ENCODE results near the gene PPEF1. TPM values are rescaled to one million over a fixed set of nuclear protein-coding genes. Genes with fewer than 3 reads are reported as not detected.

The PPEF1 gene
- total and polyA plus RNA-seq, 2 of the 4 experiments (the other 2 are of a cell fraction), result not detected

DNA sequence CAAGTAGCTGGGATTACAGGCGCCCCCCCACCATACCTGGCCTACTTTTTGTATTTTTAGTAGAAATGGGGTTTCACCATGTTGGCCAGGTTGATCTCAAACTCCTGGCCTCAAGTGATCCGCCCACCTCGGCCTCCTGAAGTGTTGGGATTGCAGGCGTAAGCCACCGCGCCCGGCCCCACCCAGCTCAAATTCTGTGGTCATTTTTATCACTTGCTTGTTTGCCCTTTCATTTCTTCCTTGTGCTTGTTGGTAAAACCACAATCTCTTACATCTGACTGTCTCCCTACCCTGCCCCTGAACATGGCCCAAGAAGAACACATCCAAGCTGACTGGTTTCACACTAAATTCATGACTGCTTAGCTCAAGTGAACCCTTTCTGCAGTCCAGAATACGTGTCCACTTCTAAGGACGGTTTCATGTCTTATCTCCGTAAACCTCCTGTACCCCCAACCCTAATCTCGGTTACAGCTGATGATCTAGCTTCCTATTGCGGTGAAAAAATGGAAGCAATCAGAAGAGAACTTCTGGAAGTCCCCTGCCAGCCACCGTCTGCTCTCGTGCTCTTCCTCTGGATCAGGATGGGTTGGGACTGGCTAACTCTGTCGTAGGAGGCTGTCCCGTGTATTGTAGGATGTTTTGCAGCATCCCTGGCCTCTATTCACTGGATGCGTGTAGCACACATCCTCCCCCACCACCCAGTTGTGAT is 30.1 kb upstream of the PPEF1 start:
- no peaks in the 10 kb centered on the region; the same call in 1 of the 2 replicates for H3K9me3 ChIP-seq (ENCODE audit: control insufficient read depth, insufficient read depth, low read length)
- H4K8ac ChIP-seq (ENCODE audit: low read depth in 2 of 2, low read length in 2 of 2), result no peak overlapping the region
- H2BK20ac ChIP-seq (ENCODE audit: low read depth, low read length), result no peak overlapping the region
- no peak overlapping the region for H3K4me3 ChIP-seq (ENCODE audit: insufficient read depth, low read depth, low read length)
- no peak overlapping the region for H4K91ac ChIP-seq (ENCODE audit: insufficient read depth, low read depth, low read length)
- H4K5ac ChIP-seq (ENCODE audit: low read depth, low read length), result no peak overlapping the region
- no peak overlapping the region for H2AK5ac ChIP-seq (ENCODE audit: low read depth, low read length)
- POLR2A ChIA-PET (ENCODE audit: unreplicated experiment), result no interaction called here
- H3K56ac ChIP-seq (ENCODE audit: extremely low read depth, insufficient read depth, low read length), result no peak overlapping the region
- H3K4me1 ChIP-seq (ENCODE audit: control insufficient read depth, insufficient read depth, low read length), result no peaks in the 10 kb centered on the region
- H2AFZ ChIP-seq (replicated peaks; ENCODE audit: low read length, poor library complexity), result no peak overlapping the region
- dilution Hi-C loops (cut with HindIII; ENCODE audit: low sequenced_read_pairs, unreplicated experiment), result no loop called here
- H3K23ac ChIP-seq (ENCODE audit: low read depth, low read length), result no peak overlapping the region
- TF ChIP-seq SMC3 (IDR thresholded peaks at IDR 0.05; ENCODE audit: low read depth, low read length), result no peak
- TF ChIP-seq, protein P1, sequence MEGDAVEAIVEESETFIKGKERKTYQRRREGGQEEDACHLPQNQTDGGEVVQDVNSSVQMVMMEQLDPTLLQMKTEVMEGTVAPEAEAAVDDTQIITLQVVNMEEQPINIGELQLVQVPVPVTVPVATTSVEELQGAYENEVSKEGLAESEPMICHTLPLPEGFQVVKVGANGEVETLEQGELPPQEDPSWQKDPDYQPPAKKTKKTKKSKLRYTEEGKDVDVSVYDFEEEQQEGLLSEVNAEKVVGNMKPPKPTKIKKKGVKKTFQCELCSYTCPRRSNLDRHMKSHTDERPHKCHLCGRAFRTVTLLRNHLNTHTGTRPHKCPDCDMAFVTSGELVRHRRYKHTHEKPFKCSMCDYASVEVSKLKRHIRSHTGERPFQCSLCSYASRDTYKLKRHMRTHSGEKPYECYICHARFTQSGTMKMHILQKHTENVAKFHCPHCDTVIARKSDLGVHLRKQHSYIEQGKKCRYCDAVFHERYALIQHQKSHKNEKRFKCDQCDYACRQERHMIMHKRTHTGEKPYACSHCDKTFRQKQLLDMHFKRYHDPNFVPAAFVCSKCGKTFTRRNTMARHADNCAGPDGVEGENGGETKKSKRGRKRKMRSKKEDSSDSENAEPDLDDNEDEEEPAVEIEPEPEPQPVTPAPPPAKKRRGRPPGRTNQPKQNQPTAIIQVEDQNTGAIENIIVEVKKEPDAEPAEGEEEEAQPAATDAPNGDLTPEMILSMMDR (conservative IDR thresholded peaks at IDR 0.05; ENCODE audit: low read depth, low read length), result no peak
- TF ChIP-seq BHLHE40 (IDR thresholded peaks at IDR 0.05; ENCODE audit: low read depth, low read length), result no peak
- TF ChIP-seq CEBPB (IDR thresholded peaks at IDR 0.05; ENCODE audit: low read depth, low read length), result no peak
- no peak for TF ChIP-seq RCOR1 (IDR thresholded peaks at IDR 0.05; ENCODE audit: insufficient replicate concordance, low read length)
- TF ChIP-seq RFX5 (IDR thresholded peaks at IDR 0.05; ENCODE audit: low read depth, low read length), result no peak
- no peak for TF ChIP-seq MXI1 (IDR thresholded peaks at IDR 0.05; ENCODE audit: borderline replicate concordance, low read depth, low read length)
- no peak for TF ChIP-seq NFE2L2 (IDR thresholded peaks at IDR 0.05; ENCODE audit: low read depth, low read length)
- no peak for TF ChIP-seq POLR2A (IDR thresholded peaks at IDR 0.05; ENCODE audit: low read depth, low read length)
- TF ChIP-seq RAD21 (IDR thresholded peaks at IDR 0.05; ENCODE audit: low read length), result no peak
- TF ChIP-seq, protein P2, sequence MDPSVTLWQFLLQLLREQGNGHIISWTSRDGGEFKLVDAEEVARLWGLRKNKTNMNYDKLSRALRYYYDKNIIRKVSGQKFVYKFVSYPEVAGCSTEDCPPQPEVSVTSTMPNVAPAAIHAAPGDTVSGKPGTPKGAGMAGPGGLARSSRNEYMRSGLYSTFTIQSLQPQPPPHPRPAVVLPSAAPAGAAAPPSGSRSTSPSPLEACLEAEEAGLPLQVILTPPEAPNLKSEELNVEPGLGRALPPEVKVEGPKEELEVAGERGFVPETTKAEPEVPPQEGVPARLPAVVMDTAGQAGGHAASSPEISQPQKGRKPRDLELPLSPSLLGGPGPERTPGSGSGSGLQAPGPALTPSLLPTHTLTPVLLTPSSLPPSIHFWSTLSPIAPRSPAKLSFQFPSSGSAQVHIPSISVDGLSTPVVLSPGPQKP (IDR thresholded peaks at IDR 0.05; ENCODE audit: borderline replicate concordance, low read depth, low read length), result no peak
- TF ChIP-seq, protein P3, sequence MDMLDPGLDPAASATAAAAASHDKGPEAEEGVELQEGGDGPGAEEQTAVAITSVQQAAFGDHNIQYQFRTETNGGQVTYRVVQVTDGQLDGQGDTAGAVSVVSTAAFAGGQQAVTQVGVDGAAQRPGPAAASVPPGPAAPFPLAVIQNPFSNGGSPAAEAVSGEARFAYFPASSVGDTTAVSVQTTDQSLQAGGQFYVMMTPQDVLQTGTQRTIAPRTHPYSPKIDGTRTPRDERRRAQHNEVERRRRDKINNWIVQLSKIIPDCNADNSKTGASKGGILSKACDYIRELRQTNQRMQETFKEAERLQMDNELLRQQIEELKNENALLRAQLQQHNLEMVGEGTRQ (IDR thresholded peaks at IDR 0.05; ENCODE audit: low read depth, low read length), result no peak
- BruUV-seq (replicated peaks), result no TSS peak
- intact Hi-C loops (cut with micrococcal nuclease), result loop anchor here (5.0 kb wide), 1 partner anchor 210 kb away; no protein-coding TSS in a partner anchor
- H3K9ac ChIP-seq (ENCODE audit: low read depth, low read length), result no peak overlapping the region
- H4K20me1 ChIP-seq (ENCODE audit: insufficient read depth, low read length), result no peaks in the 10 kb centered on the region
- ATAC-seq (ENCODE audit: low read depth) (no peak), DNase-seq (no peak)
- no peak overlapping the region for H3K14ac ChIP-seq (replicated peaks; ENCODE audit: low read depth, low read length)
- no peak overlapping the region for H2BK120ac ChIP-seq (ENCODE audit: low read depth, low read length)
- H3K4me2 ChIP-seq (ENCODE audit: low read depth, low read length), result no peak overlapping the region
- H2AK9ac ChIP-seq (replicated peaks; ENCODE audit: low read depth, low read length, poor library complexity), result no peak overlapping the region
- no peaks in the 10 kb centered on the region for H3K79me1 ChIP-seq (ENCODE audit: low read depth in 1 of 2, low read length in 2 of 2)
- no peaks in the 10 kb centered on the region for H3K36me3 ChIP-seq (ENCODE audit: control insufficient read depth, insufficient read depth, low read length)
- H3K27ac ChIP-seq (ENCODE audit: insufficient read depth, low read length), result no peak overlapping the region
- CTCF ChIA-PET, result interaction anchor here (1.0 kb wide), 1 partner anchor 262 kb away, joined by 6 read pairs; no protein-coding TSS in a partner anchor
- H3K27me3 ChIP-seq (ENCODE audit: control insufficient read depth, insufficient read depth, low read length), result no peaks in the 10 kb centered on the region
- WGBS, 2 experiments (ENCODE audit: extremely low coverage in 2 of 2, insufficient read length in 1 of 2), result 100% methylated on average over 3 of the region's 17 CpGs; no CpG with 5 or more reads in 1 of the 2 experiments
- H2BK15ac ChIP-seq (ENCODE audit: low read depth, low read length), result no peak overlapping the region
- in situ Hi-C loops (cut with MboI; ENCODE audit: low sequenced_read_pairs), result no loop called here
- no peak overlapping the region for H2BK5ac ChIP-seq (ENCODE audit: low read depth, low read length, poor library complexity, severe bottlenecking)
- no peak overlapping the region for H3K18ac ChIP-seq (ENCODE audit: low read depth, low read length)
- H3K4ac ChIP-seq (ENCODE audit: low read depth, low read length), result no peak overlapping the region
- no peaks in the 10 kb centered on the region for H3K9me1 ChIP-seq (ENCODE audit: insufficient read depth, low read length)
